ENCODE data around the gene LILRA2.
"Not testable (repeated sequence)": the region's sequence is repeated elsewhere in the genome, so short reads cannot be mapped to it uniquely, and the experiment has no call there.

LILRA2 gene

GRCh38 chr19:54572696-54573311, 786 bp upstream of the LILRA2 start:
- Histone ChIP-seq H3K4me3 (no peak overlapping the region), H3K27ac (no peak overlapping the region), H3K27me3 (no peaks in the 10 kb centered on the region), H3K4me1 (no peaks in the 10 kb centered on the region), H3K36me3 (no peaks in the 10 kb centered on the region), H3K9me3 (no peaks in the 10 kb centered on the region)
- intact Hi-C loops (cut with DNase I; ENCODE audit: low total_unique reads) = no loop called here
- peak in 1 of 2 donors; percentile 44 for DNase-seq
- no peak for TF ChIP-seq CTCF (IDR thresholded peaks at IDR 0.05)

DNA sequence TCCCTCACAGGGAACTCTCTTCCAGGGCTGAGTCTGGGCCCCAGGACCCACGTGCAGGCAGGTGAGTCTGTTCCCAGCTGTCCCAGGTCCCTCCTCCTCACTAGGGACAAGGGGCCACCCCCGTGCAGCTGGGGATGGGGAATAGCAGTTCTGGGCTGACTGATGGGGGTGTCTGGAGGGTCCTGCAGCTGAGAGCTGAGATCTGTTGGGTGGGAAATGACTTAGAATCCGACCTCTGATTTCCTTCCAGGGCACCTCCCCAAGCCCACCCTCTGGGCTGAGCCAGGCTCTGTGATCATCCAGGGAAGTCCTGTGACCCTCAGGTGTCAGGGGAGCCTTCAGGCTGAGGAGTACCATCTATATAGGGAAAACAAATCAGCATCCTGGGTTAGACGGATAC, 461 bp downstream of the LILRA2 start:
- no peak overlapping the region for H3K27ac ChIP-seq
- no peaks in the 10 kb centered on the region for H3K4me1 ChIP-seq
- H3K27me3 ChIP-seq = no peaks in the 10 kb centered on the region
- no peak for DNase-seq
- no peaks in the 10 kb centered on the region for H3K36me3 ChIP-seq
- intact Hi-C loops (cut with DNase I; ENCODE audit: low total_unique reads) = no loop called here
- TF ChIP-seq CTCF (IDR thresholded peaks at IDR 0.05) = no peak
- no peaks in the 10 kb centered on the region for H3K9me3 ChIP-seq
- no peak overlapping the region for H3K4me3 ChIP-seq

DNA sequence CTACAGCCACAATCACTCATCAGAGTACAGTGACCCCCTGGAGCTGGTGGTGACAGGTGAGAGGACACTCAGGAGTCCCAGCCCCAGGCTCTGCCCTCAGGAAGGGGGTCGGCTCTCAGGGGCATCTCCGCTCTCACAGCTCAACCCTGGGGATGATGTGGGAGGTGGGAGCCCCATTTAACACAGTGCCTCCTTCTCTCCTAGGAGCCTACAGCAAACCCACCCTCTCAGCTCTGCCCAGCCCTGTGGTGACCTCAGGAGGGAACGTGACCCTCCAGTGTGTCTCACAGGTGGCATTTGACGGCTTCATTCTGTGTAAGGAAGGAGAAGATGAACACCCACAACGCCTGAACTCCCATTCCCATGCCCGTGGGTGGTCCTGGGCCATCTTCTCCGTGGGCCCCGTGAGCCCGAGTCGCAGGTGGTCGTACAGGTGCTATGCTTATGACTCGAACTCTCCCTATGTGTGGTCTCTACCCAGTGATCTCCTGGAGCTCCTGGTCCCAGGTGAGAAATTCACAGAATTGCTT, 1.0 kb downstream of the LILRA2 start:
- H3K4me3 ChIP-seq = no peak overlapping the region
- intact Hi-C loops (cut with DNase I; ENCODE audit: low total_unique reads) = no loop called here
- no peaks in the 10 kb centered on the region for H3K36me3 ChIP-seq
- no peaks in the 10 kb centered on the region for H3K27me3 ChIP-seq
- no peak for TF ChIP-seq CTCF (IDR thresholded peaks at IDR 0.05)
- no peak for DNase-seq
- no peaks in the 10 kb centered on the region for H3K9me3 ChIP-seq
- no peak overlapping the region for H3K27ac ChIP-seq
- H3K4me1 ChIP-seq = no peaks in the 10 kb centered on the region

- H3K36me3 ChIP-seq; H3K27me3 ChIP-seq; H3K4me3 ChIP-seq; DNase-seq; H3K27ac ChIP-seq; H3K4me1 ChIP-seq; H3K9me3 ChIP-seq; intact Hi-C loops (cut with DNase I; ENCODE audit: low total_unique reads): not testable (repeated sequence)
Measured at GRCh38 chr19:54575205-54575604, 1.6 kb downstream of the LILRA2 start.

DNA sequence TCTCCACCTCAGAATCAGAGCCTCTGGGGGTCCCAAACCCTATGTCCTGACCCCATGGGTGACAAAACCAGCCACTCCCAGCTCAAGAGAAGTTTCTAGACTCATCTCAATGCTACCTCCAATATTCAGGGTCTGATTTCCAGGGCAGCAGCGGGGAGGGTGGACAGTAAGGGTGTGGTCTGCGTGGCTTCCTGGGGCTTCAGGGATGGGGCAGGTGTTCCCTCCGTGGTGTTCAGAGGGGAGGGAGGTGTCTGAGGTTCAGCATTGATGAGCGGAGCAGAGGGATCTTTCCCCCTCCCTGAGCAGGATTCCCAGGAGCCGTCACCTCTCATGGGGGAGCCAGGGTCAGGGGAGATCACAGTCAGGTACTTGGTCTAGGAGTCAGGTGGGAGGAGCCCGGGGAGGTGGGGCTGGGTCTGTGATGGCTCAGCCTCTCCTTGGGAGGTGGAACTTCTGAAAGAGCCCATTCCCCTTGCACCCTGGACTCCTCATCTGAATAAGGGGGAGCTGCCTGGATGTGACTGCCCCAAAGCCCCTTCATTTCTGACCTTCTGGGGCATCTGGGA, 2.9 kb downstream of the LILRA2 start:
- H3K9me3 ChIP-seq = no peaks in the 10 kb centered on the region
- H3K4me3 ChIP-seq = no peak overlapping the region
- no peaks in the 10 kb centered on the region for H3K36me3 ChIP-seq
- H3K27me3 ChIP-seq = no peaks in the 10 kb centered on the region
- DNase-seq = no peak
- H3K27ac ChIP-seq = no peak overlapping the region
- H3K4me1 ChIP-seq = no peaks in the 10 kb centered on the region
- intact Hi-C loops (cut with DNase I; ENCODE audit: low total_unique reads) = loop anchor here (2.0 kb wide), 1 partner anchor 280 kb away; no protein-coding TSS in a partner anchor
- TF ChIP-seq CTCF (IDR thresholded peaks at IDR 0.05) = no peak

DNA sequence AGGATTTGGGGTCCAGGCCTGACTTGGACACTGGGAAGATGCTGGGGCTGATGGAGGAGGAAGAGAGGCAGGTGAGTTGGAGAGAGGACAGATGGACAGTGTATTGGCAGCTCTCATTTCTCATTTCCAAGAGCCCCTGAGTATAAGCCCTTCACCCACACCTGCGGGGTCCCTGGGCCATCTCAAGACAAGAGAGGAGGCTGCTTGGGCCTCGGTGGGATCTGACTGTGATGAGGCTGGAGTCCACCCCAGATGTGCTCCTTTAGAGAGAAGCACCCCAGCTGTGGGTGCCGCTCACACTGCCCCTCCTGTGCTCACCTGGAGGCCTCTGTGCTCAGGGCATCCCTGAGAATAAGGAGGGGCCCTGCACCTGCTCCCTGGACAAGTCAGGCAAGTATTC, 3.7 kb downstream of the LILRA2 start:
- Histone ChIP-seq H3K4me3 (no peak overlapping the region), H3K36me3 (no peaks in the 10 kb centered on the region), H3K27ac (no peak overlapping the region), H3K9me3 (no peaks in the 10 kb centered on the region), H3K27me3 (no peaks in the 10 kb centered on the region), H3K4me1 (no peaks in the 10 kb centered on the region)
- DNase-seq = no peak
- intact Hi-C loops (cut with DNase I; ENCODE audit: low total_unique reads) = loop anchor here (2.0 kb wide), 1 partner anchor 281 kb away; no protein-coding TSS in a partner anchor
- no peak for TF ChIP-seq CTCF (IDR thresholded peaks at IDR 0.05)

GRCh38 chr19:54578268-54578667, 4.7 kb downstream of the LILRA2 start:
- H3K27ac ChIP-seq; DNase-seq; intact Hi-C loops (cut with DNase I; ENCODE audit: low total_unique reads); H3K4me1 ChIP-seq; H3K36me3 ChIP-seq; H3K27me3 ChIP-seq; H3K4me3 ChIP-seq; H3K9me3 ChIP-seq: not testable (repeated sequence)

All from tibial artery (tissue), 4 donors.